Adrenal gland (tissue), 5 donors: ENCODE data around the gene KLHL10.

Source experiments
- CTCF ChIP-seq, 6 experiments: fragments of 450-650 bp in 4 of 6; fragments of 200-600 bp in 2 of 6; sonication (generic) in 1 of 6; IDR thresholded peaks; 1 replicate in 5 of 6; 2 replicates in 1 of 6; pipeline versions ENCODE4 v1.5.1 to v1.8.0; 2016 to 2021; ENCODE audit warnings: antibody characterized with exemption in 6 of 6, mild to moderate bottlenecking in 2 of 6, moderate library complexity in 1 of 6
- POLR2A ChIP-seq, 2 donors: fragments of 450-650 bp; IDR thresholded peaks; one replicate each; pipeline ENCODE4 v1.6.1; 2017; ENCODE audit warnings: antibody characterized with exemption in 2 of 2, mild to moderate bottlenecking in 2 of 2, moderate library complexity in 1 of 2
- donor health status: DM: no; HTN: no; CAD: no.

- TF ChIP-seq CTCF (IDR thresholded peaks at IDR 0.05), result no peak
- TF ChIP-seq POLR2A (IDR thresholded peaks at IDR 0.05), result no peak
Observed at GRCh38 chr17:41818024-41818423, 19.6 kb upstream of the KLHL10 start.
